HepG2 (cell line): Measurements from ENCODE around the gene ATP2B3.

Experiments used
- HDAC6 ChIP-seq: fragments of 200-600 bp; sonication (generic); IDR thresholded peaks from 2 replicates; pipeline ENCODE4 v1.7.0; 2017; ENCODE audit warnings: mild to moderate bottlenecking, antibody characterized with exemption, low read length, low read depth
- TF ChIP-seq, protein P1 (sequence below): sonication (generic); formaldehyde crosslinking; IDR thresholded peaks from 2 replicates; pipeline ENCODE4 v1.8.0; 2022; ENCODE audit warnings: mild to moderate bottlenecking, missing genetic modification reagents, borderline replicate concordance
- TF ChIP-seq, protein P2 (sequence below): sonication (generic); formaldehyde crosslinking; IDR thresholded peaks from 2 replicates; pipeline ENCODE4 v1.5.1; 2020; ENCODE audit warnings: mild to moderate bottlenecking, missing genetic modification reagents, moderate library complexity

DNA sequence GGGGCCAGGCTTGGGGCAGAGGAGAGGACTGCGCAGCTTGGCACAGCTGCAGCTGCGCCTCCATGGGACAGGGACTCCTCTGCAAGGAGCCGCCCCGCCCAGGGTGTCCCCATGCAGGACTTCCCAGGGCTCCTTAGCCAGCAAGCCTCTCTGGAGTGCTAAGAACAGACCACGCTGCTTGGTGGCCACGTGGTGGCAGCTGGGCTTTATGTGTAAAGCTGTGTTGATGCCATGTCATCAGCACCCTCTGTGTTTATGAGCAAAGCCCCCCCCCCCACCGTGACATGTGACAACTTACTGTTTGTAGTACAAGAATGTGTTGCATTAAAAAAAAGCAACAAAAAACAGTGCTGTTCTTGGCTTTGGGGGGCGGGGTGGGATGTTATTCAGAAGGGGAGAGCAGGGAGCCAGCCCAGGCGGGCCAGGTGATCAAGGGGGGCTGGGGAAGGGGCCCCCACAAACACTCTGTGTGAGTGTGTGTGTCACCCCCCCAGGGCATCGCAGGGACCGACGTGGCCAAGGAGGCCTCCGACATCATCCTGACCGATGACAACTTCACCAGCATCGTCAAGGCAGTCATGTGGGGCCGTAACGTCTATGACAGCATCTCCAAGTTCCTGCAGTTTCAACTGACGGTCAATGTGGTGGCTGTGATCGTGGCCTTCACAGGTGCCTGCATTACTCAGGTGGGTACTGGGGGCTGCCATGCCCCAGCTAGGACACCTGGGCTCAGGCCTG is 40.3 kb downstream of the ATP2B3 start:
- TF ChIP-seq, protein P1, sequence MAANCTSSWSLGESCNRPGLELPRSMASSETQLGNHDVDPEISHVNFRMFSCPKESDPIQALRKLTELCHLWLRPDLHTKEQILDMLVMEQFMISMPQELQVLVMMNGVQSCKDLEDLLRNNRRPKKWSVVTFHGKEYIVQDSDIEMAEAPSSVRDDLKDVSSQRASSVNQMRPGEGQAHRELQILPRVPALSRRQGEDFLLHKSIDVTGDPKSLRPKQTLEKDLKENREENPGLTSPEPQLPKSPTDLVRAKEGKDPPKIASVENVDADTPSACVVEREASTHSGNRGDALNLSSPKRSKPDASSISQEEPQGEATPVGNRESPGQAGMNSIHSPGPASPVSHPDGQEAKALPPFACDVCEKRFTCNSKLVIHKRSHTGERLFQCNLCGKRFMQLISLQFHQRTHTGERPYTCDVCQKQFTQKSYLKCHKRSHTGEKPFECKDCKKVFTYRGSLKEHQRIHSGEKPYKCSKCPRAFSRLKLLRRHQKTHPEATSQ (CRISPR knock-in tag): no peak
- TF ChIP-seq, protein P2, sequence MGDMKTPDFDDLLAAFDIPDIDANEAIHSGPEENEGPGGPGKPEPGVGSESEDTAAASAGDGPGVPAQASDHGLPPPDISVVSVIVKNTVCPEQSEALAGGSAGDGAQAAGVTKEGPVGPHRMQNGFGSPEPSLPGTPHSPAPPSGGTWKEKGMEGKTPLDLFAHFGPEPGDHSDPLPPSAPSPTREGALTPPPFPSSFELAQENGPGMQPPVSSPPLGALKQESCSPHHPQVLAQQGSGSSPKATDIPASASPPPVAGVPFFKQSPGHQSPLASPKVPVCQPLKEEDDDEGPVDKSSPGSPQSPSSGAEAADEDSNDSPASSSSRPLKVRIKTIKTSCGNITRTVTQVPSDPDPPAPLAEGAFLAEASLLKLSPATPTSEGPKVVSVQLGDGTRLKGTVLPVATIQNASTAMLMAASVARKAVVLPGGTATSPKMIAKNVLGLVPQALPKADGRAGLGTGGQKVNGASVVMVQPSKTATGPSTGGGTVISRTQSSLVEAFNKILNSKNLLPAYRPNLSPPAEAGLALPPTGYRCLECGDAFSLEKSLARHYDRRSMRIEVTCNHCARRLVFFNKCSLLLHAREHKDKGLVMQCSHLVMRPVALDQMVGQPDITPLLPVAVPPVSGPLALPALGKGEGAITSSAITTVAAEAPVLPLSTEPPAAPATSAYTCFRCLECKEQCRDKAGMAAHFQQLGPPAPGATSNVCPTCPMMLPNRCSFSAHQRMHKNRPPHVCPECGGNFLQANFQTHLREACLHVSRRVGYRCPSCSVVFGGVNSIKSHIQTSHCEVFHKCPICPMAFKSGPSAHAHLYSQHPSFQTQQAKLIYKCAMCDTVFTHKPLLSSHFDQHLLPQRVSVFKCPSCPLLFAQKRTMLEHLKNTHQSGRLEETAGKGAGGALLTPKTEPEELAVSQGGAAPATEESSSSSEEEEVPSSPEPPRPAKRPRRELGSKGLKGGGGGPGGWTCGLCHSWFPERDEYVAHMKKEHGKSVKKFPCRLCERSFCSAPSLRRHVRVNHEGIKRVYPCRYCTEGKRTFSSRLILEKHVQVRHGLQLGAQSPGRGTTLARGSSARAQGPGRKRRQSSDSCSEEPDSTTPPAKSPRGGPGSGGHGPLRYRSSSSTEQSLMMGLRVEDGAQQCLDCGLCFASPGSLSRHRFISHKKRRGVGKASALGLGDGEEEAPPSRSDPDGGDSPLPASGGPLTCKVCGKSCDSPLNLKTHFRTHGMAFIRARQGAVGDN (CRISPR knock-in tag): no peak
- TF ChIP-seq HDAC6: no peak
